HG03139 (cell line): ENCODE measurements around the gene CXXC1.
"Not testable (repeated sequence)": the region's sequence is repeated elsewhere in the genome, so short reads cannot be mapped to it uniquely, and the experiment has no call there.

Experiments used
- ATAC-seq: cut with Tn5 transposase; IDR thresholded peaks from one replicate; pipeline ENCODE4 v1.9.1; 2021; ENCODE audit not compliant: unreplicated experiment

Gene CXXC1

GRCh38 chr18:50287441-50288347 lies at the start of gene CXXC1:
Gene CXXC1, minus strand, starts transcription at chr18:50287692. Its CDS starts 103 bp downstream, at chr18:50287589.
- ATAC-seq: peak; percentile 87

- peak; percentile 70 for ATAC-seq
Measured at GRCh38 chr18:50334546-50335152, 47.2 kb upstream of the CXXC1 start.

GRCh38 chr18:50331691-50332090 lies 44.2 kb upstream of the CXXC1 start:
- no peak for ATAC-seq

- ATAC-seq: no peak
Measured at GRCh38 chr18:50330176-50330575, 42.7 kb upstream of the CXXC1 start.

GRCh38 chr18:50327983-50328382 lies 40.5 kb upstream of the CXXC1 start:
- ATAC-seq: no peak

GRCh38 chr18:50320719-50321118 lies 33.2 kb upstream of the CXXC1 start:
- no peak for ATAC-seq

GRCh38 chr18:50315100-50315871 lies 27.8 kb upstream of the CXXC1 start:
- ATAC-seq: peak; percentile 66

GRCh38 chr18:50313873-50314460 lies 26.5 kb upstream of the CXXC1 start:
- ATAC-seq: no peak

- ATAC-seq: peak; percentile 25
Measured at GRCh38 chr18:50313031-50313607, 25.6 kb upstream of the CXXC1 start.

GRCh38 chr18:50312296-50313030 lies 25.0 kb upstream of the CXXC1 start:
- ATAC-seq: peak; percentile 69

- no peak for ATAC-seq
Measured at GRCh38 chr18:50311650-50312049, 24.2 kb upstream of the CXXC1 start.

- ATAC-seq: no peak
Measured at GRCh38 chr18:50310080-50310479, 22.6 kb upstream of the CXXC1 start.

GRCh38 chr18:50308851-50309250 lies 21.4 kb upstream of the CXXC1 start:
- not testable (repeated sequence) for ATAC-seq

GRCh38 chr18:50307738-50308470 lies 20.4 kb upstream of the CXXC1 start:
- peak; percentile 93 for ATAC-seq

- no peak for ATAC-seq
Measured at GRCh38 chr18:50307400-50307737, 19.9 kb upstream of the CXXC1 start.

GRCh38 chr18:50306944-50307343 lies 19.5 kb upstream of the CXXC1 start:
- ATAC-seq: no peak

GRCh38 chr18:50301074-50301473 lies 13.6 kb upstream of the CXXC1 start:
- no peak for ATAC-seq

- no peak for ATAC-seq
Measured at GRCh38 chr18:50299626-50300388, 12.3 kb upstream of the CXXC1 start.
